Measurements from ENCODE around the gene ABTB1. TPM values are rescaled to one million over a fixed set of nuclear protein-coding genes. Genes with fewer than 3 reads are reported as not detected.

ABTB1 gene
- total and polyA plus RNA-seq, 2 experiments from 2014 or later, result 3.7 to 5.7 TPM

- TF ChIP-seq CTCF (conservative IDR thresholded peaks at IDR 0.05; ENCODE audit: low read depth in 2 of 2) (no peak), ZNF331 (CRISPR knock-in tag; IDR thresholded peaks at IDR 0.05; ENCODE audit: low read depth) (no peak), ZNF462 (CRISPR knock-in tag; IDR thresholded peaks at IDR 0.05) (no peak), STAT1 (IDR thresholded peaks at IDR 0.05; ENCODE audit: unreplicated experiment) (no peak), EZH2 (IDR thresholded peaks at IDR 0.05; ENCODE audit: low read depth, unreplicated experiment) (no peak)
Observed at GRCh38 chr3:127709320-127710060, 36.7 kb downstream of the ABTB1 start (continued).
